OCI-LY7 (cell line): Measurements from ENCODE around the gene ACP3. TPM values are rescaled to one million over a fixed set of nuclear protein-coding genes. Genes with fewer than 3 reads are reported as not detected.
"Not testable (repeated sequence)": the region's sequence is repeated elsewhere in the genome, so short reads cannot be mapped to it uniquely, and the experiment has no call there.

Experiments
- BruUV-seq: library from RNA; stranded (reverse); fragments of 400-500 nt; replicated peaks from 2 replicates; lab custom pipeline; 2021; lab: Mats Ljungman, UMichigan
- CTCF ChIA-PET: fragments of 300-600 bp; sonication (Branson Sonifier 250); formaldehyde crosslinking; loops from one replicate; lab custom pipeline; 2022; ENCODE audit warnings: antibody characterized with exemption; ENCODE audit not compliant: unreplicated experiment; lab: Charles Lee
- POLR2A ChIA-PET: fragments of 300-600 bp; sonication (Branson Sonifier 250); formaldehyde crosslinking; loops from one replicate; lab custom pipeline; 2022; ENCODE audit warnings: antibody characterized with exemption; lab: Charles Lee
- DNase-seq: peaks from one replicate; pipeline ENCODE4 v3.0.0-alpha.2; 2015; ENCODE audit warnings: low spot score
- H2AFZ ChIP-seq: fragments of 200-600 bp; sonication (generic), shearing (Covaris generic); 2 replicates; pipeline ENCODE4 v1.6.1; 2014; ENCODE audit warnings: mild to moderate bottlenecking, antibody characterized with exemption, low read length, moderate library complexity
- H3K27ac ChIP-seq: fragments of 200-600 bp; sonication (generic); 2 replicates; pipeline ENCODE4 v1.5.1; 2014; ENCODE audit warnings: mixed run types, low read depth, mild to moderate bottlenecking, moderate library complexity, low read length, inconsistent platforms; ENCODE audit not compliant: poor library complexity, severe bottlenecking
- H3K36me3 ChIP-seq: fragments of 200-600 bp; sonication (generic); 2 replicates; pipeline ENCODE4 v1.6.1; 2014; ENCODE audit warnings: mild to moderate bottlenecking, antibody characterized with exemption, low read length, moderate library complexity, mixed read lengths; ENCODE audit not compliant: insufficient read depth
- H3K4me1 ChIP-seq: fragments of 200-600 bp; sonication (generic); 2 replicates; pipeline ENCODE4 v1.5.1; 2014; ENCODE audit warnings: mild to moderate bottlenecking, low read length; ENCODE audit not compliant: insufficient read depth, poor library complexity, severe bottlenecking
- H3K4me2 ChIP-seq: fragments of 200-600 bp; sonication (generic); 2 replicates; pipeline ENCODE4 v1.6.1; 2014; ENCODE audit warnings: mild to moderate bottlenecking, low read length
- H3K4me3 ChIP-seq: fragments of 200-600 bp; sonication (generic); 2 replicates; pipeline ENCODE4 v1.5.1; 2014; ENCODE audit warnings: mild to moderate bottlenecking, low read depth, low read length; ENCODE audit not compliant: poor library complexity, severe bottlenecking
- H3K79me2 ChIP-seq: fragments of 200-600 bp; sonication (generic); 2 replicates; pipeline ENCODE4 v1.6.1; 2016; ENCODE audit warnings: low read depth, mild to moderate bottlenecking, low read length, moderate library complexity, mixed read lengths; ENCODE audit not compliant: insufficient read depth
- H3K9me2 ChIP-seq: fragments of 200-600 bp; sonication (generic); 2 replicates; pipeline ENCODE4 v1.6.1; 2016; ENCODE audit warnings: mild to moderate bottlenecking, low read length, mixed read lengths; ENCODE audit not compliant: insufficient read depth
- H3K9me3 ChIP-seq: fragments of 200-600 bp; sonication (generic); 2 replicates; pipeline ENCODE4 v1.6.1; 2014; ENCODE audit warnings: mild to moderate bottlenecking, mixed run types, low read length, mixed read lengths
- H4K20me1 ChIP-seq: fragments of 200-600 bp; sonication (generic); 2 replicates; pipeline ENCODE4 v1.6.1; 2014; ENCODE audit warnings: mild to moderate bottlenecking, antibody characterized with exemption, low read length, moderate library complexity, mixed read lengths; ENCODE audit not compliant: insufficient read depth
- EZH2phosphoT487 ChIP-seq: fragments of 200-600 bp; sonication (generic); IDR thresholded peaks from 2 replicates; pipeline ENCODE4 v1.6.1; 2018; ENCODE audit warnings: low read depth, borderline replicate concordance, mild to moderate bottlenecking, mixed run types, antibody characterized with exemption, low read length, moderate library complexity, mixed read lengths
- intact Hi-C: fragments of 100-400 bp; cut with micrococcal nuclease; formaldehyde crosslinking; loops from one replicate; pipeline ENCODE4 v1.10.0; 2022; ENCODE audit not compliant: unreplicated experiment
- total RNA-seq, 2 experiments: library from RNA; depleted of rRNA in 1 of 2; stranded (reverse); fragments of >200 nt in 1 of 2; shearing (Covaris generic) in 1 of 2; gene quantifications; 2 replicates each; pipeline ENCODE4 v1.2.3, GENCODE V29; 2014 to 2022
- TF ChIP-seq, protein P1 (sequence below): fragments of 200-600 bp; sonication (generic); conservative IDR thresholded peaks from 2 replicates; pipeline ENCODE4 v1.5.1; 2014; ENCODE audit warnings: mild to moderate bottlenecking, antibody characterized with exemption, low read length, moderate library complexity, mixed read lengths

The ACP3 gene
- total RNA-seq, 2 experiments from 2014 or later: 4.1 to 13.7 TPM

GRCh38 chr3:132362329-132362728 is 45.1 kb downstream of the ACP3 start:
- TF ChIP-seq, protein P1, sequence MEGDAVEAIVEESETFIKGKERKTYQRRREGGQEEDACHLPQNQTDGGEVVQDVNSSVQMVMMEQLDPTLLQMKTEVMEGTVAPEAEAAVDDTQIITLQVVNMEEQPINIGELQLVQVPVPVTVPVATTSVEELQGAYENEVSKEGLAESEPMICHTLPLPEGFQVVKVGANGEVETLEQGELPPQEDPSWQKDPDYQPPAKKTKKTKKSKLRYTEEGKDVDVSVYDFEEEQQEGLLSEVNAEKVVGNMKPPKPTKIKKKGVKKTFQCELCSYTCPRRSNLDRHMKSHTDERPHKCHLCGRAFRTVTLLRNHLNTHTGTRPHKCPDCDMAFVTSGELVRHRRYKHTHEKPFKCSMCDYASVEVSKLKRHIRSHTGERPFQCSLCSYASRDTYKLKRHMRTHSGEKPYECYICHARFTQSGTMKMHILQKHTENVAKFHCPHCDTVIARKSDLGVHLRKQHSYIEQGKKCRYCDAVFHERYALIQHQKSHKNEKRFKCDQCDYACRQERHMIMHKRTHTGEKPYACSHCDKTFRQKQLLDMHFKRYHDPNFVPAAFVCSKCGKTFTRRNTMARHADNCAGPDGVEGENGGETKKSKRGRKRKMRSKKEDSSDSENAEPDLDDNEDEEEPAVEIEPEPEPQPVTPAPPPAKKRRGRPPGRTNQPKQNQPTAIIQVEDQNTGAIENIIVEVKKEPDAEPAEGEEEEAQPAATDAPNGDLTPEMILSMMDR: no peak
- no peak for TF ChIP-seq EZH2phosphoT487
- Histone ChIP-seq H3K4me1 (no peaks in the 10 kb centered on the region), H2AFZ (no peak overlapping the region), H3K79me2 (no peaks in the 10 kb centered on the region), H3K4me2 (no peak overlapping the region), H4K20me1 (no peaks in the 10 kb centered on the region), H3K4me3 (no peak overlapping the region), H3K27ac (no peak overlapping the region), H3K9me2 (no peaks in the 10 kb centered on the region), H3K36me3 (no peaks in the 10 kb centered on the region), H3K9me3 (no peaks in the 10 kb centered on the region)
- no TSS peak for BruUV-seq
- intact Hi-C loops: no loop called here
- DNase-seq: no peak
- POLR2A ChIA-PET: no interaction called here
- CTCF ChIA-PET: no interaction called here

GRCh38 chr3:132368515-132368914 is 51.3 kb downstream of the ACP3 start:
- CTCF ChIA-PET: interaction anchor here (0.8 kb wide), 1 partner anchor 20 kb away, joined by 3 read pairs; no protein-coding TSS in a partner anchor
- Histone ChIP-seq H3K36me3 (no peaks in the 10 kb centered on the region), H4K20me1 (no peaks in the 10 kb centered on the region), H3K9me3 (no peaks in the 10 kb centered on the region), H3K27ac (no peak overlapping the region), H3K4me2 (no peak overlapping the region), H3K4me3 (no peak overlapping the region), H3K79me2 (no peaks in the 10 kb centered on the region), H2AFZ (no peak overlapping the region), H3K4me1 (no peaks in the 10 kb centered on the region), H3K9me2 (no peaks in the 10 kb centered on the region)
- no peak for TF ChIP-seq EZH2phosphoT487
- intact Hi-C loops: no loop called here
- no TSS peak for BruUV-seq
- DNase-seq: no peak
- POLR2A ChIA-PET: interaction anchor here (0.6 kb wide), 3 partner anchors 338 to 1682 kb away, joined by 3 to 6 read pairs (median 4); no protein-coding TSS in a partner anchor

GRCh38 chr3:132368962-132369361 is 51.8 kb downstream of the ACP3 start:
- Histone ChIP-seq H3K9me3 (no peaks in the 10 kb centered on the region), H3K36me3 (no peaks in the 10 kb centered on the region), H3K79me2 (no peaks in the 10 kb centered on the region), H3K4me3 (no peak overlapping the region), H3K27ac (no peak overlapping the region), H2AFZ (no peak overlapping the region), H3K9me2 (no peaks in the 10 kb centered on the region), H3K4me2 (no peak overlapping the region), H4K20me1 (no peaks in the 10 kb centered on the region), H3K4me1 (no peaks in the 10 kb centered on the region)
- no peak for DNase-seq
- BruUV-seq: no TSS peak
- intact Hi-C loops: no loop called here
- ChIA-PET CTCF (interaction anchor here (0.8 kb wide), 1 partner anchor 20 kb away, joined by 3 read pairs; no protein-coding TSS in a partner anchor), POLR2A (interaction anchor here (0.6 kb wide), 1 partner anchor 382 kb away, joined by 3 read pairs; no protein-coding TSS in a partner anchor)
- TF ChIP-seq, protein P1: no peak
- no peak for TF ChIP-seq EZH2phosphoT487

GRCh38 chr3:132376945-132377354 is 59.7 kb downstream of the ACP3 start:
- H3K36me3 ChIP-seq, H4K20me1 ChIP-seq, H3K4me1 ChIP-seq, intact Hi-C loops, CTCF ChIA-PET, H3K9me3 ChIP-seq, POLR2A ChIA-PET, H3K4me2 ChIP-seq, DNase-seq, H3K79me2 ChIP-seq, BruUV-seq, H3K27ac ChIP-seq, H3K9me2 ChIP-seq, H2AFZ ChIP-seq, H3K4me3 ChIP-seq: not testable (repeated sequence)
